Activated naive CD4-positive, alpha-beta T cell treated with anti-CD3 and anti-CD28 coated beads, Interleukin-2, amount 50 U/mL, for 72 hours (primary cell): ENCODE results near the gene SEMA6A. TPM values are rescaled to one million over a fixed set of nuclear protein-coding genes. Genes with fewer than 3 reads are reported as not detected.
"Not testable (repeated sequence)": the region's sequence is repeated elsewhere in the genome, so short reads cannot be mapped to it uniquely, and the experiment has no call there.

Experiments used
- ATAC-seq, 2 donors: fragments of 150-1000 bp; cut with Tn5 transposase; 2 replicates each; pipeline ENCODE4 v1.10.0; 2021; ENCODE audit warnings: mild to moderate bottlenecking in 2 of 2, moderate library complexity in 2 of 2
- DNase-seq, 2 donors: peaks; one replicate each; pipeline ENCODE4 v3.0.0; 2021 to 2022; ENCODE audit warnings: low spot score in 2 of 2
- H3K27ac Mint-ChIP-seq, 2 donors: one replicate each; pipeline ENCODE4 v1.8.0; 2022; ENCODE audit warnings: mild to moderate bottlenecking in 2 of 2, mixed read lengths in 2 of 2
- H3K36me3 Mint-ChIP-seq, 2 donors: one replicate each; pipeline ENCODE4 v1.8.0; 2022; ENCODE audit warnings: mixed read lengths in 2 of 2
- H3K9me3 Mint-ChIP-seq, 2 donors: one replicate each; pipeline ENCODE4 v1.8.0; 2022; ENCODE audit warnings: mixed read lengths in 2 of 2
- total RNA-seq, 2 donors: library from RNA; stranded (reverse); gene quantifications; one replicate each; pipeline ENCODE4 v1.2.3, GENCODE V29; 2022

Gene SEMA6A
- total RNA-seq, 2 donors from 2014 or later: 0.18 TPM; not detected in 1

- no peak for DNase-seq
- no peak for ATAC-seq
- H3K27ac Mint-ChIP-seq: no peak overlapping the region
- H3K36me3 Mint-ChIP-seq: peaks cover 0 to 17% of the 10 kb centered on the region in 2 donors
- H3K9me3 Mint-ChIP-seq: peaks cover 10 to 13% of the 10 kb centered on the region in 2 donors
These were observed 32.0 kb downstream of the SEMA6A start for GRCh38 chr5:116542619-116543018.

GRCh38 chr5:116539222-116539621 is 35.4 kb downstream of the SEMA6A start:
- Mint-ChIP-seq H3K36me3 (no peaks in the 10 kb centered on the region), H3K27ac (no peak overlapping the region), H3K9me3 (no peaks in the 10 kb centered on the region)
- ATAC-seq: no peak
- DNase-seq: no peak

GRCh38 chr5:116536316-116537083 is 38.1 kb downstream of the SEMA6A start:
- ATAC-seq (no peak), DNase-seq (no peak)
- Mint-ChIP-seq H3K9me3 (no peaks in the 10 kb centered on the region), H3K36me3 (no peaks in the 10 kb centered on the region), H3K27ac (no peak overlapping the region)

GRCh38 chr5:116534964-116535651 is 39.5 kb downstream of the SEMA6A start:
- Mint-ChIP-seq H3K36me3 (no peaks in the 10 kb centered on the region), H3K9me3 (no peaks in the 10 kb centered on the region), H3K27ac (no peak overlapping the region)
- DNase-seq: no peak
- no peak for ATAC-seq

- H3K36me3 Mint-ChIP-seq: no peaks in the 10 kb centered on the region
- H3K9me3 Mint-ChIP-seq: no peaks in the 10 kb centered on the region
- no peak overlapping the region for H3K27ac Mint-ChIP-seq
- no peak for ATAC-seq
- DNase-seq: no peak
These were observed 41.7 kb downstream of the SEMA6A start for GRCh38 chr5:116532762-116533525.

- Mint-ChIP-seq H3K36me3 (no peaks in the 10 kb centered on the region), H3K9me3 (no peaks in the 10 kb centered on the region), H3K27ac (no peak overlapping the region)
- no peak for DNase-seq
- no peak for ATAC-seq
These were observed 43.0 kb downstream of the SEMA6A start for GRCh38 chr5:116531635-116532034.

- ATAC-seq (no peak), DNase-seq (no peak)
- no peak overlapping the region for H3K27ac Mint-ChIP-seq
- H3K36me3 Mint-ChIP-seq: no peaks in the 10 kb centered on the region
- no peaks in the 10 kb centered on the region for H3K9me3 Mint-ChIP-seq
These were observed 43.5 kb downstream of the SEMA6A start for GRCh38 chr5:116531117-116531516.

- no peaks in the 10 kb centered on the region for H3K36me3 Mint-ChIP-seq
- DNase-seq: no peak
- H3K9me3 Mint-ChIP-seq: no peaks in the 10 kb centered on the region
- H3K27ac Mint-ChIP-seq: no peak overlapping the region
- no peak for ATAC-seq
These were observed 44.3 kb downstream of the SEMA6A start for GRCh38 chr5:116530276-116530675.

GRCh38 chr5:116529615-116530014 is 45.0 kb downstream of the SEMA6A start:
- Mint-ChIP-seq H3K36me3 (no peaks in the 10 kb centered on the region), H3K9me3 (no peaks in the 10 kb centered on the region), H3K27ac (no peak overlapping the region)
- DNase-seq (no peak), ATAC-seq (no peak)

GRCh38 chr5:116528519-116529234 is 45.9 kb downstream of the SEMA6A start:
- ATAC-seq: no peak

GRCh38 chr5:116527582-116527981 is 47.0 kb downstream of the SEMA6A start:
- Mint-ChIP-seq H3K27ac (no peak overlapping the region), H3K9me3 (no peaks in the 10 kb centered on the region), H3K36me3 (no peaks in the 10 kb centered on the region)
- ATAC-seq (no peak), DNase-seq (no peak)

More at GRCh38 chr5:116528519-116529234, 45.9 kb downstream of the SEMA6A start:
- Mint-ChIP-seq H3K27ac (no peak overlapping the region), H3K36me3 (no peaks in the 10 kb centered on the region), H3K9me3 (no peaks in the 10 kb centered on the region)
- DNase-seq: no peak

GRCh38 chr5:116525674-116526073 is 48.9 kb downstream of the SEMA6A start:
- H3K36me3 Mint-ChIP-seq: no peaks in the 10 kb centered on the region
- H3K27ac Mint-ChIP-seq: no peak overlapping the region
- no peaks in the 10 kb centered on the region for H3K9me3 Mint-ChIP-seq
- DNase-seq (no peak), ATAC-seq (no peak)

GRCh38 chr5:116524966-116525365 is 49.7 kb downstream of the SEMA6A start:
- Mint-ChIP-seq H3K9me3 (no peaks in the 10 kb centered on the region), H3K36me3 (no peaks in the 10 kb centered on the region), H3K27ac (no peak overlapping the region)
- DNase-seq: no peak
- ATAC-seq: no peak

- ATAC-seq: no peak
- DNase-seq: no peak
- no peaks in the 10 kb centered on the region for H3K36me3 Mint-ChIP-seq
- H3K9me3 Mint-ChIP-seq: no peaks in the 10 kb centered on the region
- H3K27ac Mint-ChIP-seq: no peak overlapping the region
These were observed 50.3 kb downstream of the SEMA6A start for GRCh38 chr5:116524051-116524904.

- DNase-seq, H3K36me3 Mint-ChIP-seq, ATAC-seq, H3K9me3 Mint-ChIP-seq, H3K27ac Mint-ChIP-seq: not testable (repeated sequence)
These were observed 51.4 kb downstream of the SEMA6A start for GRCh38 chr5:116523182-116523581.
